PC-3 (cell line): ENCODE results near the gene ZNF423.

ENCODE experiments used
- EZH2 ChIP-seq: fragments of 300-600 bp; sonication (generic); IDR thresholded peaks from one replicate; pipeline ENCODE4 v1.6.1; 2017; ENCODE audit warnings: antibody characterized with exemption, mild to moderate bottlenecking, low read length; ENCODE audit not compliant: unreplicated experiment
- TF ChIP-seq, protein P1 (sequence below): fragments of 300-600 bp; sonication (generic); conservative IDR thresholded peaks from 2 replicates; pipeline ENCODE4 v1.5.1; 2017; ENCODE audit warnings: antibody characterized with exemption, low read depth, mild to moderate bottlenecking, low read length

- TF ChIP-seq EZH2, result no peak
- TF ChIP-seq, protein P1, sequence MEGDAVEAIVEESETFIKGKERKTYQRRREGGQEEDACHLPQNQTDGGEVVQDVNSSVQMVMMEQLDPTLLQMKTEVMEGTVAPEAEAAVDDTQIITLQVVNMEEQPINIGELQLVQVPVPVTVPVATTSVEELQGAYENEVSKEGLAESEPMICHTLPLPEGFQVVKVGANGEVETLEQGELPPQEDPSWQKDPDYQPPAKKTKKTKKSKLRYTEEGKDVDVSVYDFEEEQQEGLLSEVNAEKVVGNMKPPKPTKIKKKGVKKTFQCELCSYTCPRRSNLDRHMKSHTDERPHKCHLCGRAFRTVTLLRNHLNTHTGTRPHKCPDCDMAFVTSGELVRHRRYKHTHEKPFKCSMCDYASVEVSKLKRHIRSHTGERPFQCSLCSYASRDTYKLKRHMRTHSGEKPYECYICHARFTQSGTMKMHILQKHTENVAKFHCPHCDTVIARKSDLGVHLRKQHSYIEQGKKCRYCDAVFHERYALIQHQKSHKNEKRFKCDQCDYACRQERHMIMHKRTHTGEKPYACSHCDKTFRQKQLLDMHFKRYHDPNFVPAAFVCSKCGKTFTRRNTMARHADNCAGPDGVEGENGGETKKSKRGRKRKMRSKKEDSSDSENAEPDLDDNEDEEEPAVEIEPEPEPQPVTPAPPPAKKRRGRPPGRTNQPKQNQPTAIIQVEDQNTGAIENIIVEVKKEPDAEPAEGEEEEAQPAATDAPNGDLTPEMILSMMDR, result no peak
Measured at GRCh38 chr16:49670627-49671026, 185.3 kb downstream of the ZNF423 start.
